PC-3 (cell line): ENCODE data around the gene PTPRN2.

ENCODE experiments used
- EZH2 ChIP-seq: fragments of 300-600 bp; sonication (generic); IDR thresholded peaks from one replicate; pipeline ENCODE4 v1.6.1; 2017; ENCODE audit warnings: antibody characterized with exemption, mild to moderate bottlenecking, low read length; ENCODE audit not compliant: unreplicated experiment
- EZH2phosphoT487 ChIP-seq: fragments of 300-600 bp; sonication (generic); IDR thresholded peaks from 2 replicates; pipeline ENCODE4 v1.6.1; 2018; ENCODE audit warnings: mild to moderate bottlenecking, antibody characterized with exemption, low read length, borderline replicate concordance
- TF ChIP-seq, protein P1 (sequence below): fragments of 300-600 bp; sonication (generic); conservative IDR thresholded peaks from 2 replicates; pipeline ENCODE4 v1.5.1; 2017; ENCODE audit warnings: antibody characterized with exemption, low read depth, mild to moderate bottlenecking, low read length

DNA sequence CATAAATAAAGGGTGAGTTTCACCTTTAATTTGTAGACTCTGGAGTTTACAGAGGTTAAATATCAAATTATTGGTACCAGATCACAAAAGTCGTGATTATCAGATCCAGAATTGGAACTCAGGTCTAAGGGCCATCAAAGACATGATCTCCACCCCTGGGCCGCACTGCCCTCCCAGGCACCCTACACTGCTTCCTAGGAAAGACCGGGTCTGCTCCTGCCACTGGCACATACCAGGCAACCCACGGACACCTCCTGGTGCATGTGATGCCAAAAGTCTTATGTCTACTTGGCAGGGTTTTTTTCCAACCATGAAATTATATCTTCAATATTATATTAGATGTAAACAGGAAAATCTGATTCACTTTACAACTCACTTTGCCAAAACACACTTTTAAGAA lies 452.8 kb downstream of the PTPRN2 start:
- TF ChIP-seq, protein P1, sequence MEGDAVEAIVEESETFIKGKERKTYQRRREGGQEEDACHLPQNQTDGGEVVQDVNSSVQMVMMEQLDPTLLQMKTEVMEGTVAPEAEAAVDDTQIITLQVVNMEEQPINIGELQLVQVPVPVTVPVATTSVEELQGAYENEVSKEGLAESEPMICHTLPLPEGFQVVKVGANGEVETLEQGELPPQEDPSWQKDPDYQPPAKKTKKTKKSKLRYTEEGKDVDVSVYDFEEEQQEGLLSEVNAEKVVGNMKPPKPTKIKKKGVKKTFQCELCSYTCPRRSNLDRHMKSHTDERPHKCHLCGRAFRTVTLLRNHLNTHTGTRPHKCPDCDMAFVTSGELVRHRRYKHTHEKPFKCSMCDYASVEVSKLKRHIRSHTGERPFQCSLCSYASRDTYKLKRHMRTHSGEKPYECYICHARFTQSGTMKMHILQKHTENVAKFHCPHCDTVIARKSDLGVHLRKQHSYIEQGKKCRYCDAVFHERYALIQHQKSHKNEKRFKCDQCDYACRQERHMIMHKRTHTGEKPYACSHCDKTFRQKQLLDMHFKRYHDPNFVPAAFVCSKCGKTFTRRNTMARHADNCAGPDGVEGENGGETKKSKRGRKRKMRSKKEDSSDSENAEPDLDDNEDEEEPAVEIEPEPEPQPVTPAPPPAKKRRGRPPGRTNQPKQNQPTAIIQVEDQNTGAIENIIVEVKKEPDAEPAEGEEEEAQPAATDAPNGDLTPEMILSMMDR = no peak
- no peak for TF ChIP-seq EZH2
- TF ChIP-seq EZH2phosphoT487 = no peak
